Activated CD4-positive, alpha-beta T cell treated with anti-CD3 and anti-CD28 coated beads for 4 hours (primary cell): ENCODE data around the gene RNF183.
"Not testable (repeated sequence)": the region's sequence is repeated elsewhere in the genome, so short reads cannot be mapped to it uniquely, and the experiment has no call there.

Experiments
- DNase-seq, 2 donors: peaks; one replicate each; pipeline ENCODE4 v3.0.0-alpha.2; 2020

Gene RNF183

DNA sequence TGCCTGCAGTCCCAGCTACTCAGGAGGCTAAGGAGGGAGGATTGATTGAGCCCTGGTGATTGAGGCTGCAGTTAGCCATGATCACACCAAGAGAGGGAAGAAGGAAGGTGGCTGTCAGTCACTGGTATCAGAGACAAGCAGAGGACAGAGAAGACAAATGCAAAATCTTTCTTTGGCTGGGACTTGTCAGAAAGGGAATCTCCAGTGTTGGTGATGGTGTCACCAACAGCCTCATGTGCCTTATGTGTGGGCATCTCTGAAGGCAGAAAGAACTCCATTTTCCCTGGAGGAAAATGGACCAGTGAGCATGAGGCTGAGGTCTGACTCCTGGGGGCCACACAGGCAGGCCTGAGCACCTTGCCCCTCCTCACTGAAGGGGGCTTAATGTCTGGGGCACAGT is 12.1 kb upstream of the RNF183 start:
- DNase-seq, result no peak

DNA sequence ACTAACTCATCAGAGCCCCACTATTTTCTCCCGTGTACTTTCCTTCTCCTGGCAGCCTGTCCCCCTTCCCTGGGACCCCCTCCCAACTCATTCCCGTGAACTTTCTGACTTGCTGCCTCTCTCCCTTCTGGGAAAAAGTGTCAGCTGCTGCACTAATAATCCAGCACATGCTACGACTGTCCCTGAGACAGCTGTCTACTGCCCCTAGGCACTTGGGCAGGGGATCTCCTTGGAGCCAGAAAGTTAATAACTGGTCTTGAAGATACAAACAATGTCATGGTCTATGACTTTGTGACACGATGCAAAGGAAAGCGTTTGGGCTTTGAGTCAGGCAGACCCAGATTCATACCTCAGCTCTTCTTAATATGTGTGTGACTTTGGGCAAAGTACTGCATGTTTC is 10.1 kb upstream of the RNF183 start:
- DNase-seq, result no peak

DNA sequence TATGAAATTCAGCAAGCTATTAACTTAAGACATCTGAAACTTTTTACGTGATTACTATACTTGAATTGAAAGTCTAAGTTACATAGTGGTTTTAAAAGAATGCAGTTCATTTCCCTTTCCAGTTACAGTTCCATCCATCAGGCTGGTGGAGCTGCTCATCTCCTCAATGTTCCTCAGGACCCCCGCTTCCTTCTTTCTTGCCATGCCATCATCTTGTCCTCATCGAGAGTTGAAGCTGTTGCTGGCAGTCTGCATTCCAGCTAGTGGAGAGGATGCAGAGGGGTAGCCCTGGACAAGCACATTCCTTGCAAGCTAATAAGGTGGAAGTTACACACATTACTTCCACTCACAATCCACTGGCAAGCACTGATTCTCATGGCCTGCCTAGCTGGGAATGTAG is 8.8 kb upstream of the RNF183 start:
- DNase-seq, result no peak

DNA sequence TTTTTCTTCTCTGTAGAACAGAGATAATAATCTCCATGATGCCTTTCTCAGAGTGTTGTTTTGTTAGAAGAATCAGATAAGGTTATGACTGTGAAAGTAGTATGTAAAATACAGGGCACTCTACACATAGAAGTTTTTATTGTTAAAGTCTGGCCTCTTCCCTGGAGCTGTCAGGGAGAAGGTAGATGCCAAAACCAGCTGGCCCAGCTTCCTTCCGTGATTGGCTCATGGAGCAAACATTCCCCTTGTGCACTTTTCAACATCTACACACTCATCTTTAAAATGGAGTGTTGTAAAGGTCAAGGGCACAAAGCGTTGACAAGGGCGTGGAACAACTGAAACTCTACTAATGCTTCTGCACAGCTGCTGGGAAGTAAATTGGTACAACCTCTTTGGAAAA is 7.4 kb upstream of the RNF183 start:
- no peak for DNase-seq

DNA sequence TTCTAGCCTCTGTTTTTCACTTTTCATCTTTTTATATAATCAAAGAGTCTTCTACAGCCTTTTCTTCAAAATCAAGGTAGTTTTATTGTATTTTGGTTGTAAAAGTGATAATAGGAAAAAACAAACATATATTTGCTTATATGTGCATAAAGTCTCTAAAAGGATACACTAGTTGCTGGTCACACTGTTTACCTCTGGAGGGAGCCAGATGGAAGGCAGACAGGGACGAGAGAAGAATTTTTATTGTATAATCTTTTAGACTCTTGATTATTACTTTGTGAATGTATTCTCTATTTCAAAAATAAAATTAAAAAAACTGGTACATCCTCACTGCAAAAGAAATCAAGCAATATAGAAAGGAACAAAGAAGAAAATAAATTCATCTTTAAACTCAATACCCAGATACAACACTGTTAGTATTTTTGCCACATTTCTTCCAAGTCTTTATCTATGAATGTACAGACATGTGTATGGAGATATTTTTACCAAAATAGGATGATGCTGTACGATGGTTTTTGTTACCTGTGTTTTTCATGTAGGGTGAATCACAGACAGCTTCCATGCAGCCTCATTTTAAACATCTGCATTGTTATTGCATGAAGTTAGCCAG is 6.1 kb upstream of the RNF183 start:
- peak in 1 of 2 donors; percentile 13 for DNase-seq

DNA sequence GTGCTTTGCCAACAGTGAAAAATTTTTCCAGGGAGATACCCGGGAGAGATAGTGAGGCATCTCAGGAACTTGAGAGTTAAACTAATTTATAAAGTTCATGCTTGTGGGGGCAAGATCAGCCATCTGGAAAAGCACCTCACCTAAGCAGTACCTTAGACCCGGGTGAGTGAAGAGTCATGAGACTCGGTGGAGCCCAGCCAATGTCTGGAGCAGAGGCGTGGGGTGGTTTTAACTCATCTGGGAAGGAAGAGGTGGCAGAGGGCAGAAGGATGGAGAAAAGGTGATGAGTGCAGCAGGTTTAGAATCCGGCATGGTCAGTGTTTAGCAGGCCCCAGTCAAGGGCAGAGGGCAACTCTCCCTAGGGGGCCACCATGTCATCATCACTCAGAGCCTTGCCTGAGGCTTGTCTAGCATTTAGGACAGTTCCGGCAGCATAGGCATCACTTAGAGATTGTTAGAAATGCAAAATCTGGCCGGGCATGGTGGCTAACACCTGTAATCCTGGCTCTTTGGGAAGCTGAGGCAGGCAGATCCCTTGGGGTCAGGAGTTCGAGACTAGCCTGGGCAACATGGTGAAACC is 4.3 kb upstream of the RNF183 start:
- no peak for DNase-seq

DNA sequence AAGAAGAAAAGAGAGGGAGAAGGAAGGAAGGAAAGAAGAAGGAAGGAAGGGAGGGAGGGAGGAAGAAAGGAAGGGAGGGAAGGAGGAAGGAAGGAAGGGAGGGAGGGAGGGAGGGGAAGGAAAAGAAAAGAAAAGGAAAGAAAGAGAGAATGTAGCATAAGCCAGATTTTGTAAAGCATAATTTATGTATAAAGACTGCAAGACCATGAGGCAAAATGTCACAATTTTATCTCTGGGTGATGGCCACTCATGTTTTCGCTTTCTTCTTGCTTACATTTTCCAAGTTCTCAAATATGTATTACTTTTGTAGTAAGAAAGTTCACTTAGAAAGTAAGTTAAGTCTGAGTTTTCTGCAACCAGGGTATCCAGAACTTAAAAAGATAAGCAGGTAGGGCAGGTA is 3.4 kb upstream of the RNF183 start:
- DNase-seq, result no peak

DNA sequence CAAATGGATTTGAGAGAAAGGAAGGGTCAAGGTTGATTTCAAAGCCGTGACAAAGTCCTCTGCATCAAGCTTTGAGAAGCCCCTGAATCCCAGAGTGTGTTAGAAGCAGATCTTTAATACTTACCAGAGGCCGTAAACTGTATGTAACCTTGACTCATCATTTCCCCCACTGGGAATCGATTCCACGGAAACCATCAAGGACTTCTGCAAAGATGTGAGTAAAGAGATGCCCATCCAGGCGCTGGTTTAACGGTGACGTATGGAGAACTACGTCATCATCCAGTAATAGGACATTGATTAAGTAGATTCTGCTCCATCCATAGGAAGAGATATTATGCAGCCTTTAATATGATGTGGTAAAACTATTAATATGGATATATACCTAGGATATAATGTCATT is 1.6 kb downstream of the RNF183 start:
- DNase-seq, result no peak

DNA sequence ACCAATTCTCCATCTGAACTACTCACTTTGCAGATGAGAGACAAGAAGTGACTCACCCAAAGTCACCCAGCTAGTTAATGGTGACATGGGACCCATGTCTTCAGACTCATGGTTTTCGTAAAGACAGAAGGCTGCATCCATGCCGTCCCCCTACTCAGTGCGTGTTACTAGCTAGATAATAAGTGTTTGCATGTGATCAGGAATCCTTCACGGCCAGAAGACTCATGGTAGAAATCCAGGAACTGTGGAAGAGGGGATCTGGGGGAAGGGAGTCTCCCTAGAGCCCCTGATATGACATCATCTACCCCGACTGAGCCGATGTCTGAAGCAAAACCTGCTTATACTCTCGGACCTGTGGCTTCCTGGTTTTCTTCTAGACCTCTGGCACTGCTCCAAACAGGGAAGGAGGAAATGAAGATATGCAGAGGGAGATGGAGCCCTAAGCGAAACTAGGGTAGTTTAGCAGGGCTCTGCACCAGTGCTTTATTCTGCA is 3.3 kb downstream of the RNF183 start:
- no peak for DNase-seq

DNA sequence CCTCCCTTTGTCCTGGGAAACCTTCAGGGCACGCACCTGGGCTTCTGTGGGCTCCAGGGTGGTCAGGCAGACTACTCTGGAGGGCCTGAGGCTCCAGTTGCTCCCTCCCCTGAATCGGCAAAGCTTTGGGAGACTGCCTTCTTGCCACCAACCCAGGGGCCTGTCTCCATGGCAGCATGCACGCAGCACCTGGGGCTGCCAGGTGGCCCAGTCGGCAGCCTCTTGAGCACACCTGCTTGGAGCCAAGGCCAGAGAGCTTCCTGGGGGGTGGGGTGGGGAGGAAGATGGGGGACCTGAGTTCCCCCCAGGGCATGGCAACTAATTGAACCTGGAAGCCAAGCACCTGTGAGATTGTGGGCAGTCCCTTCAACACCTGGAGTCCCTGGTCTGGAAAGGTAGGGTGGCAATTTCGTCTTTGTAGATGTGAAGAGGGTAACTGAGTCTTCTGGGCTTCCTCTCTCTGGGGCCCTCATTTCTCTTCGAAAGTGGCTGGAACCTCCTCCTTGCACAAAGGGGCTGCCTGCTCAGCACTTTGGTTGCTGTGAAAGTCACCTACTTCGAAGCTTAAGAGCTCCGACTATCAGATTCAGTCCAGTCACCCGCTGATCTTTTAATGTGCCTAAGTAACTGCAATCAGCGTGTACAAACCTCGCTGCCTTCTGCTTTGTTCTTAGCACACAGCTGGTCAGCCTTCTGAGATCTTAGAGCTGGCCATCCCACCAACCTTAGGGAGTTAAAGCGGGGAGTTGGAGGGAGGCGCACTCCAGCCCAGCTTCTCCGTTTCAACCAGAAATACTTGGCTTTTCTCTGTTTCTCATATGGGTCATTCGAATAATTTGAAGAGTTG is 4.0 kb downstream of the RNF183 start:
- no peak for DNase-seq

DNA sequence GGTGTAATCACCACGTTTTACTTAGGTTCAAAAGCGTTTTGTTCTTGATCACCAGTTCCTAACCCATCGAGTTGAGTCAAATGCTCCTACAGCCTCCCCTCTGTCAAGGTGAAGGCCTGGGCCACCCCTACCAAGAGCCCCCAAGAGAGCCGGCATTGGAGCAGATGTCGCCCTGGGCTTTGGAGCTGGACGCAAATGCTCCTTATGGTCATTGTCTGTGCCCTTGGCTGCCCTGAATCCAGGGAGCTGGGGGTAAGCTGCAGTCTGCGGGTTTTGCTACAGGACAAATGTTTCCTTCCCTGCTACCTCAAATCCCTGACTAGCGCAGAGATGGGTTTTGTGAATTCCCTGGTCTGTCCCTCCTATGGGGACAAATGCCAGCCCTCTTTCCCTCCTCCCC is 4.9 kb downstream of the RNF183 start:
- DNase-seq, result no peak

DNA sequence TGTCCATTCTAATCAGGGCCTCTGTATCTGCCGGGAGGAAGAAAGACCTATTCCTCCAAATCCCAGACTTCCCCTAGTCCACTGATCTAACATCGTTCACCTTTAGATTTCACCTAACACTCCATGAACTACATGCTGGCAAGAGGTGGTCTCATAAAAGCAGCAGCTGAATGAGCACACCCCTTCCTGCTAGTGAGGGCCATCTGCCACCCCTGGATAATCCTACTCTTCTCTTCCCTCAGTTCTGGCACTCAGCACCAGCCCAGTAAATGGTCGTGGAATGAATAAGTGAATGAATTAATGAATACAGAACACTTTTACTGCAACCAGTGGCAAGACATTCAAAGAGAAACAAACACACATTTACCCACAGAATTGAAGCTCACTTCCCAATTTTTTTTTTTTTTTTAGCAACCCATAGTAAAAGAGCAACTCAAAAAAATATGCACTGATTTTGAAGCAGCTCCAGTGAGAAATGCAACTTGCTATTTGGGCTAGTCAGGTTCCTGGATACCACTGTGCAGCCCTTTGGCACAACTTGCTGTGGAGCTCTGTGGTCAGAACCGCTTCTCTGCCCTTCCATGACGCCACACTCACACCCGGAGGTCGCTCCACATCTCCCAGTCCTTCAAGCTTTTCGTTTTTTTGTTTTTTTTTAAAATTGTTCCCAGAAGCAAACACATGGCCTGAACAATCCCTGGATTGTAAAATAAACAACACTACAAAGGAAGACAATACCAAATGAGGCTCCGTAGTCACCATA is 6.2 kb downstream of the RNF183 start:
- DNase-seq, result no peak

DNA sequence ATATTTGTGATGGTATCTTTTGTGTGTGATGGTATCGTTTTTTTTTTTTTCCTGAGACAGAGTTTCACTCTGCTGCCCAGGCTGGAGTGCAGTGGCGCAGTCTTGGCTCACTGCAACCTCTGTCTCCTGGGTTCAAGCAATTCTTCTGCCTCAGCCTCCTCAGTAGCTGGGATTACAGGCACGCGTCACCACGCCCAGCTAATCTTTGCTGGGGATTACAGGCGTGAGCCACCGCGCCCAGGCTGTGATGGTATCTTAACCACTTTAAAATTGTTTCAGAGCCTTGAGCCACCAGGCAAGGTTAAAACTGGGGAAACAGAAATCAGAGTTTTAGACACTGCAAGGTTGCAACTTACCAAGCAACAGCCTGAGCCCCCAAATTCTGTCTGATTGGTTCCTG is 6.9 kb downstream of the RNF183 start:
- not testable (repeated sequence) for DNase-seq

DNA sequence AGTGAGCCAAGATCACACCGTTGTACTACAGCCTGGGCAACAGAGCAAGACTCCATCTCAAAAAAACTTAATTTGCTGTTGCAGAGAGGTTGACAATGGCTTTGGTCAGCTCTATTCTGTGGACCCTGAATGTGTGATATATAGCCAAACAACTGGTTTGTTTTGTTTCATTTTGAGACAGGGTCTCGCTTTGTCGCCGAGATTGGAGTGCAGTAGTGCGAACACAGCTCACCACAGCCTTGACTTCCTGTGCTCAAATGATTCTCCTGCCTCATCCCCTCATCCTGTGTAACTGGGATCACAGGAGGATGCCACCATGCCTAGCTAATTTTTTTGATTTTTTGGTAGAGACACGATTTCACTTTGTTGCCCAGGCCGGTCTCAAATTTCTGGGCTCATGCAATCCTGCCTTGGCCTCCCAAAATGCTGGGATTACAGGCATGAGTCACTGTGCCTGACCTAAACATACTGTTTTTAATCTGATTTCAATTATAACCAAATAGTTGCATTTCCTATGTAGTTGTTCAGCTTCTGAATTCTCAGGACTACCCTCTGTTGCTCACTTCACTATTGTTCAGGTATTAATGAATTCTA is 9.8 kb downstream of the RNF183 start:
- DNase-seq, result no peak

DNA sequence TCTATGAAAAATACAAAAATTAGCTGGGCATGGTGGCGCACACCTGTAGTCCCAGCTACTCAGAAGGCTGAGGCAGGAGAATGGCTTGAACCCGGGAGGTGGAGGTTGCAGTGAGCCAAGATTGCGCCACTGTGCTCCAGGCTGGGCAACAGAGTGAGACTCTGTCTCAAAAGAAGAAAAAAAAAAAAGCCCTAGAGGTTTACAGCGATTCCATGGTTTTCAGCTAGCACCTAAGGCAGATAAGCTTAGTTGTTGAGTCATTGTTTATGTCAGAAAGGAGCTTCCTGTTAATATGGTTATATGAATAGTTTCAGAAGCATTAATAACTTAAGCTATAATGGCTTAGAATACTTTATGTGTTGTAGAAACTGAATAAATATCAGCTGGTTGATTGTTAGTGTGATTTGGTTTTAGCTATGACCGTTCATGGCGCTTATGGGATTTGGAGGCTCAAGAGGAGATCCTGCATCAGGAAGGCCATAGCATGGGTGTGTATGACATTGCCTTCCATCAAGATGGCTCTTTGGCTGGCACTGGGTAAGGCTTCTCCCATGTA is 13.0 kb downstream of the RNF183 start:
- no peak for DNase-seq

DNA sequence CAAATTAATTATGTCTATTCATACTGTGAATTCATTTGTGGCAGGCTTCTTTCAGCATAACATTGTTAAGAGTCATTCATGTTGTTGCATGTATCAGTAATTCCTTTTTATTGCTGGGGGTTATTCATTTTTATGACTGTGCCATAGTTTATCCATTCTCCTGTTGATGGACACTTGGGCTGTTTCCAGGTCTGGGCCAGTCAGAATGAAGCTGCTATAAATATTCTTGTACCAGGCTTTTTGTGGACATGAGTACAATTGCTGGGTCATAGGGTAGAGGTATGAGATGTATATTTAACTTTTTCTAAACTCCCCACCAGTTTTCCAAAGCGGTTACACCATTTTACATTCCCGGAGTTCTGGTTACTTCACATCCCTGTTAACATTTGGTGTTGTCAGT is 14.1 kb downstream of the RNF183 start:
- no peak for DNase-seq

DNA sequence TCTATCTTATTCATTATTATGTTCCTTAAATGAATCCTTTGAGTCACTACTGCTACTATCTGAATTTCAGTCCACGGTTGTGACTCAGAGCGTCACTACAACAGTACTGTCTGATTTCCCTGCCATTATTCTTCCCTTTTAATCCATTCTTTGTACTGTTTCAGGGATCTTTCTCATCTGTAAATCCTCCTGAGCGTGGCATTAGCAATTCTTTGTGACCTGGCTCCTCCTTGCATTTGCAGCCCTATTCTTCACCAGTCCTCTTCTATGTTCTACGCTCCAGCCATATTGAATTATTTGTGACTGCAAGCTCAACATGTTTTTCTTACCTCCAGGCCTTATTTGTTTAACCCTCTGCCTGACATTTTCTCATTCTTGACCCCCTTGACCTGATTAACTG is 21.8 kb downstream of the RNF183 start:
- DNase-seq, result no peak

DNA sequence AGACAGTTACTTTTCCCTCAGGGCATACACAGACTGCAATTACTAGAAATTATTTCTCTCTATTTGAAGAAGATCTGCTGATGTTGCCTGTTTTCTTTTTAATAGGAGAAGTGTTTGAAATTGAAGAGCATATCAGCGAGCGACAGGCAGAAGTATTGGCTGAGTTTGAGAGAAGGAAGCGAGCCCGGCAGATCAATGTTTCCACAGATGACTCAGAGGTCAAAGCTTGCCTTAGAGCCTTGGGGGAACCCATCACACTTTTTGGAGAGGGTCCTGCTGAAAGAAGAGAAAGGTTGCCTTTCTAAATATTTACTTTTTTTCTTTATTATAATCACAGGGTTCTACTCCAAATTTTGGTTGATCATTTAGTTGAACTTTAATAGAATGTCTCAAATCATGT is 24.3 kb downstream of the RNF183 start:
- DNase-seq, result no peak

DNA sequence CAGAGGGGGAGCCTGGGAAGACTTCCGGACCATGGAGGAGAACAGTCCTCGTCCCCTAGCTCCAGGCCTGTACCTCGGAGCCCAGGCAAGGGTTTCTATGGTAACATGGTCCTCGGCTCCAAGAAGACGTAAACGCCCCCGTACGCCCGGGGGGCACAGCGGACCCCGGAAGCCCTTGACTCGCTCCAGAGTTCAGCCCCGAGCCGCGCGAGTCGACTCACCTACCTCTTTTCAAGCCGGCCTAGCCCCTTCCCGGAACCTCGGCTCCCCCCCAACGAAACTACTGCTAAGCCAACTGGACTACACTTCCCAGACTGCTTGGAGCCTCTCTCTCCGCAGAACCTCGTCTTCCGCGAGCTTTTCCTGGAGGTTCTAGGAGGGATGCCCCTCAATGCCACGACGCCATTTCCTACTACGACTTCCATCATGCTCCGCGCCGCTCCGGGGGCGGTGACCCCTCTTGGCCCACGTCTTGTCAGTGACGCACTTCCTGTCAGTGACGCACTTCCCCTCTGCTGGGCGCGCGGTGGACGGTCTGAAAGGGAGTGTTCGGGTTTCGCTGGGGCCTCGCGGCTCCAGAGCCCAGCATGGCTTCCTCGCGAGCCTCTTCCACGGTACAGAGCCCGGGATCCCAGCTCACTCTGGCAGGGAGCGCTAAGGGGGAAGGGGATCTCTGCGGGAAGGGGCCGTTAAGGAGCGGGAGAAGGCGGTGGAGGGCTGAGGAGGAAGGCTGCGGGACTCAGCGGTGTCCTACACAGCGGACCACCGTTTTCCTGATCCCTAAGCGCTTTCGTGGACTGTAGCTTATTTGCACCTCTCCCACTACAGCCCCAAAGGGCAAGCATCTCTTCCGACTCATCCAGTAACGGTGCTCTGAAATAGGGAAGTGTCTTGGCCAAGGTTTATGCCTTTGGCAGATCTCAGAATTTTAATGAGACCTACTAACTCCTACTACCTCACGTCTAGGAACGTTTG is 27.7 kb downstream of the RNF183 start, which contains the start of the genes CDC26 and PRPF4:
CDC26 (minus strand) TSS at position 416 of the 975 bp plus-strand sequence. CDS start 3,065 bp downstream, outside the sequence.
PRPF4 (plus strand) TSS at position 502 of the 975 bp plus-strand sequence; CDS start at position 588, 86 bp downstream.
- DNase-seq, result peak; percentile 95

DNA sequence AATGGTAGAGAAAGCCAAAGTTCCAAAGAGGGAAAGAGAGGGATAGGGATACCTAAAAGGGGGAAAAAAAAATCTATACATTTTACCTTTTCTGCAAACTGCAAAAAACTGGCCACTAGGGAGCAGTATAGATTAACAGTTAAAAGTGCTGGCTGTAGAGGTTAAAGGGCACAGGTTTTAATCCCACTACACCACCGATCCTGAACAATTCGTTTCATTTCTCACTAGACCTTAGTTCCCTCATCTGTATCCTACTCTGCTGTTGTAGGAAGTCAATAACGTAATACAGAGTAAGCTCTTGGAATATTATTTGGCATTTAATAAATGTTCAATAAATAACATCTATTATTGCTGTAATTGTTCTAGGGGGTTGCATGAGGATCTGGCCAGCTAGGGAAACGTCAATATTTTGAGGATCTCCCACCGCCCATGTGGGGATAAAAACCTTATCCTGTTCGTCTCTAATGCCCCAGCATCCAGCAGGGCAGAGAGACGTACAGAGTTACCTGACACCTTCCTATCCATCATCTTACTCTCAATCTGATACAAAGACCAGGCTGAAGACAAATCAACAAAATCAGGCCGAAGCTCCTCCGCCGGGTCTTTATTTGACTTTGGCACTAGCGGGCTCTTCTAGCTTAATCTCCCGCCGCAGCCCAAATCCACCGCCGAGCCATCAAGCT is 28.6 kb downstream of the RNF183 start:
- DNase-seq, result peak; percentile 13 to 46
